CD8-positive, alpha-beta memory T cell (primary cell): ENCODE data around the gene LIN7C. TPM values are rescaled to one million over a fixed set of nuclear protein-coding genes. Genes with fewer than 3 reads are reported as not detected.

Source experiments
- CTCF ChIA-PET: fragments of 350-600 bp; sonication (Branson Sonifier 250); formaldehyde crosslinking; loops from one replicate; lab custom pipeline; 2021; ENCODE audit warnings: antibody characterized with exemption; lab: Charles Lee
- POLR2A ChIA-PET: fragments of 350-600 bp; sonication (Branson Sonifier 250); formaldehyde crosslinking; loops from one replicate; lab custom pipeline; 2021; ENCODE audit warnings: antibody characterized with exemption; lab: Charles Lee
- DNase-seq, 5 donors: peaks; one replicate each; pipeline versions ENCODE4 v3.0.0 to v3.0.0-alpha.2; 2020 to 2022; ENCODE audit warnings: mixed read lengths in 1 of 5
- H3K27ac ChIP-seq: one replicate; pipeline ENCODE4 v1.7.0; 2013; ENCODE audit warnings: low read depth, mild to moderate bottlenecking, low read length, moderate library complexity
- H3K27me3 ChIP-seq: 2 replicates; pipeline ENCODE4 v1.7.0; 2013; ENCODE audit warnings: low read length, mild to moderate bottlenecking; ENCODE audit not compliant: insufficient read depth, poor library complexity, severe bottlenecking
- H3K36me3 ChIP-seq: 2 replicates; pipeline ENCODE4 v1.7.0; 2013; ENCODE audit warnings: mild to moderate bottlenecking, low read length, moderate library complexity; ENCODE audit not compliant: insufficient read depth
- H3K4me1 ChIP-seq: 2 replicates; pipeline ENCODE4 v1.7.0; 2013; ENCODE audit warnings: mild to moderate bottlenecking, low read length, moderate library complexity; ENCODE audit not compliant: insufficient read depth
- H3K4me3 ChIP-seq: 2 replicates; pipeline ENCODE4 v1.7.0; 2013; ENCODE audit warnings: mild to moderate bottlenecking, low read length
- H3K9me3 ChIP-seq: 2 replicates; pipeline ENCODE4 v1.7.0; 2013; ENCODE audit warnings: mild to moderate bottlenecking, low read length
- H3K27ac Mint-ChIP-seq, 8 donors: one replicate each; pipeline ENCODE4 v1.8.0; 2020 to 2021; ENCODE audit warnings: mixed read lengths in 8 of 8, mild to moderate bottlenecking in 6 of 8, inconsistent platforms in 3 of 8, moderate library complexity in 3 of 8
- H3K27me3 Mint-ChIP-seq, 2 donors: one replicate each; pipeline ENCODE4 v1.8.0; 2020 to 2021; ENCODE audit warnings: mixed read lengths in 2 of 2, mild to moderate bottlenecking in 1 of 2, moderate library complexity in 1 of 2
- H3K36me3 Mint-ChIP-seq, 3 donors: one replicate each; pipeline ENCODE4 v1.8.0; 2020 to 2021; ENCODE audit warnings: mixed read lengths in 3 of 3, inconsistent platforms in 1 of 3, mild to moderate bottlenecking in 1 of 3
- H3K4me1 Mint-ChIP-seq, 3 donors: one replicate each; pipeline ENCODE4 v1.8.0; 2020 to 2021; ENCODE audit warnings: mixed read lengths in 3 of 3, inconsistent platforms in 1 of 3, mild to moderate bottlenecking in 1 of 3
- H3K4me3 Mint-ChIP-seq, 7 donors: one replicate each; pipeline ENCODE4 v1.8.0; 2020 to 2021; ENCODE audit warnings: mixed read lengths in 7 of 7, mild to moderate bottlenecking in 6 of 7, moderate library complexity in 4 of 7, inconsistent platforms in 2 of 7
- H3K9me3 Mint-ChIP-seq, 5 donors: one replicate each; pipeline ENCODE4 v1.8.0; 2020 to 2022; ENCODE audit warnings: mixed read lengths in 5 of 5, mild to moderate bottlenecking in 3 of 5, moderate library complexity in 2 of 5, inconsistent platforms in 1 of 5
- polyA plus RNA-seq: library from polyadenylated mRNA; unstranded; fragments of 300-500 nt; fragmentation: Illumina TruSeq; gene quantifications from one replicate; pipeline ENCODE4 v1.2.3, GENCODE V29; 2021
- total RNA-seq, 2 experiments: library from RNA; stranded (reverse); gene quantifications; one replicate each; pipeline ENCODE4 v1.2.3, GENCODE V29; 2021

LIN7C gene, protein sequence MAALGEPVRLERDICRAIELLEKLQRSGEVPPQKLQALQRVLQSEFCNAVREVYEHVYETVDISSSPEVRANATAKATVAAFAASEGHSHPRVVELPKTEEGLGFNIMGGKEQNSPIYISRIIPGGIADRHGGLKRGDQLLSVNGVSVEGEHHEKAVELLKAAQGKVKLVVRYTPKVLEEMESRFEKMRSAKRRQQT
- total RNA-seq, result 10 to 100 TPM; 27.4 to 28.9 TPM
- polyA plus RNA-seq, result 14.7 TPM

DNA sequence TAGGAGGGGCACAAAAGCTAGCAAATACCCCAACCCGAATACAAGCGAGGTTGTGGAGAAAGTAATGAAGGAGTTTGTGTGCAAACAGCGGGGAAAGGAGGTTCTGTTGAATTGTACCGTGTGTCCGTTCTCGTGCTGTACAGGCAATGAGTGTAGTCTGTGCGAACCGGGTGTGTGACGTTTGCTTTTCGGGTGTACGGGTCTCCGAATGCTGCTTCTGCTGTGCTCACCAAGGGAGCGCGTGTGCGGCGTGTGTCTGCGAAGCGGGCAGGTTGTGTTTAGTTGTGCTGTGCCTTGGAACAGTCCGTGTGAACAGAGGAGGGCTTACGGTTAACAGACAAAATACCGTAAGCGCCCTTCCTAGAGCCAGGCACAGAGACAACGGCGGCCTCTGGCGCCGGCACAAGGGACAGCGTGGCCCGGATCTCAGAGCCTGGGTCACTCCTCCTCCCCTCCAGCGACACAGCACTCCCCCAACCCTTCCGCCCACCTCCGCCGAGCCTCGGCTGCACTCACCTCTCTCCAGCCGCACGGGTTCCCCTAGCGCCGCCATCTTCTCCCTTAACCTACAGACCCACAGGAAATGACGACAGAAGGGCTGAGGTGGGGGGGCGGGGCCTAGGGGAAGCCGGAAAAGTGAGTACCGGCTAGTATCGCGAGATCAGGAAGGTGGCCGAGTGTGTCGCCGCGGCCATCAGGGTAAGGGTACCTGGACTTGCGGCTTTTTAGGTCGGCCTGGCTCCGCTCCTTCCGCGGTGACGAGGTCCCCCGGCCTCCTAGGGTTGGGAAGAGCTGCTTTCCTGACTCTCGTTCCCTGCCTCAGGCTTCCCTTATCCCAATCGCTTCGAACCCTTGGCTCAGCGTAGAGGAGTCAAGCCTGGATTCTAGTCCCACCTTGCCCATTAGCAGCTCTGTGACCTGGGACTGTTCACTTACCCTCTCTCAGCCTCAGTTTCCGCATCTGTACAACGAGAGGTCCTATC lies at the start of gene LIN7C:
Gene LIN7C (minus strand): TSS at position 570 of the 983 bp plus-strand sequence. CDS start 17 bp downstream, at position 553.
- H3K4me1 Mint-ChIP-seq, result peaks cover 43 to 68% (median 62%) of the 10 kb centered on the region in 3 donors
- H3K36me3 ChIP-seq, result no peaks in the 10 kb centered on the region
- no peaks in the 10 kb centered on the region for H3K9me3 ChIP-seq
- H3K4me3 Mint-ChIP-seq, result peak within 1 kb of the TSS; percentile 97 to 100 (median 100)
- peaks cover 0 to 1% of the 10 kb centered on the region in 2 donors for H3K27me3 Mint-ChIP-seq
- ChIA-PET POLR2A (no interaction called here), CTCF (no interaction called here)
- H3K36me3 Mint-ChIP-seq, result peaks cover 0 to 28% (median 7%) of the 10 kb centered on the region in 3 donors
- H3K9me3 Mint-ChIP-seq, result no peaks in the 10 kb centered on the region
- no peaks in the 10 kb centered on the region for H3K27me3 ChIP-seq
- H3K27ac Mint-ChIP-seq, result peak within 1 kb of the TSS; percentile 89 to 100 (median 99)
- peak within 1 kb of the TSS; percentile 87 for H3K27ac ChIP-seq
- peak; percentile 91 to 98 (median 95) for DNase-seq
- peaks cover 23% of the 10 kb centered on the region for H3K4me1 ChIP-seq
- peak within 1 kb of the TSS; percentile 94 for H3K4me3 ChIP-seq

DNA sequence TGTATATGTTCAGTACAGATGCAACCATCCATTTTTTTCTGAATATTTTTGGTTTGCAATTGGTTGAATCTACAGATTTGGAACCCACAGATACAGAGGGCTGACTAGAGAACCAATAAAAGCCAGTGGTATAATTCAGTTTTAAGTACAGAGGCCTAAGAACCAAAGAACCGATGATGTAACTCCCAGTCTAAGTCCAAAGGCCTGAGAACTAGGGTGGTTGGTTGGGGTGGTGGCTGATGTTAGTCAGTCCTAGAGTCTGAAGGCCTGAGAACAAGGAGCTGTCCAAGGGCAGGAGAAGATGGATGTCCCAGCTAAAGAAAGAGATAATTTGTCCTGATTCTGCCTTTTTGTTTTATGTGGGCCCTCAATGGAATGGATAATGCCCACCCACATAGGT lies 48.7 kb upstream of the LIN7C start:
- H3K27me3 Mint-ChIP-seq, result no peaks in the 10 kb centered on the region
- peaks cover 0 to 2% (median 0%) of the 10 kb centered on the region in 3 donors for H3K36me3 Mint-ChIP-seq
- H3K9me3 Mint-ChIP-seq, result no peaks in the 10 kb centered on the region
- DNase-seq, result no peak
- H3K9me3 ChIP-seq, result no peaks in the 10 kb centered on the region
- H3K27ac Mint-ChIP-seq, result no peak overlapping the region
- no peaks in the 10 kb centered on the region for H3K4me1 Mint-ChIP-seq
- ChIA-PET CTCF (no interaction called here), POLR2A (no interaction called here)
- H3K36me3 ChIP-seq, result no peaks in the 10 kb centered on the region
- no peak overlapping the region for H3K4me3 ChIP-seq
- H3K4me3 Mint-ChIP-seq, result no peak overlapping the region
- H3K4me1 ChIP-seq, result no peaks in the 10 kb centered on the region
- no peaks in the 10 kb centered on the region for H3K27me3 ChIP-seq
- H3K27ac ChIP-seq, result no peak overlapping the region

DNA sequence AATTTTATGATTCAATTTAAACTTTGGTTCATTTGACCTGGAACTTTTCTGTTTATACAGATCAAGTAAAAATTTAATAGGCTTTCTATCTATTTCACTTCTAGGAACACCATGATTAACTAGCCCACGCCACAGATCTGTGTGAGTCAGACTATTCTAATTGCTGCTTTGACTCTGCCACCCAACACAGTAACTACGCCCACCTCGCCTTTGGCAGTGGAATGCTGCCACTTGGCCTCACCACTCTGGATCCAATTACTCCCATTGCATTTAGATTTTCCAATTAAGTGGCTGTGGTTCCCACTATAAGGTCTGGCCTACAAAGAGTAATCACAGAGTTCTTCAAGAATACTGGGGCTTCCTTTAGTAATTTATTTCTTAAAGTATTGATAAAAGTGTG lies 46.6 kb upstream of the LIN7C start:
- no peak overlapping the region for H3K4me3 ChIP-seq
- ChIA-PET CTCF (no interaction called here), POLR2A (no interaction called here)
- Mint-ChIP-seq H3K9me3 (no peaks in the 10 kb centered on the region), H3K27ac (no peak overlapping the region), H3K4me1 (no peaks in the 10 kb centered on the region), H3K36me3 (peaks cover 3 to 8% (median 4%) of the 10 kb centered on the region in 3 donors), H3K27me3 (no peaks in the 10 kb centered on the region), H3K4me3 (no peak overlapping the region)
- no peak overlapping the region for H3K27ac ChIP-seq
- H3K27me3 ChIP-seq, result no peaks in the 10 kb centered on the region
- no peak for DNase-seq
- no peaks in the 10 kb centered on the region for H3K9me3 ChIP-seq
- H3K4me1 ChIP-seq, result no peaks in the 10 kb centered on the region
- no peaks in the 10 kb centered on the region for H3K36me3 ChIP-seq

DNA sequence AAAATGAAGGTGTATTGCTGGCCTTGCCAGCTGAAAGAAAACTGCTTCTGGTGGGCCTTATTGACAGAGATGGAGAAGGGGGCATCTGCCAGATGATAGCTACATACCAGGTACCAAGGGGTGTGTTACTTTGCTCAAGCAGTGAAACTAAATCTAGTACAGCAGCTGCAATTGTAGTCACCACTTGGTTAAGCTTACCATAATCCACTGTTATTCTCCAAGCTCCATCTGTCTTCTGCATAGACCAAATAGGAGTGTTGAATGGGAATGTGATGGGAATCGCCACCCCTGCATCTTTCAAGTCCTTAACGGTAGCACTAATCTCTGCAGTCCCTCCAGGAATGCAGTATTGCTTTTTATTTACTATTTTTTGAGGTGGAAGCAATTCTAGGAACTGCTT lies 45.8 kb upstream of the LIN7C start:
- Mint-ChIP-seq H3K27ac (no peak overlapping the region), H3K4me1 (no peaks in the 10 kb centered on the region), H3K36me3 (peaks cover 3 to 8% (median 4%) of the 10 kb centered on the region in 3 donors), H3K27me3 (no peaks in the 10 kb centered on the region), H3K4me3 (no peak overlapping the region), H3K9me3 (no peaks in the 10 kb centered on the region)
- no peaks in the 10 kb centered on the region for H3K4me1 ChIP-seq
- no peaks in the 10 kb centered on the region for H3K36me3 ChIP-seq
- no peak for DNase-seq
- no peaks in the 10 kb centered on the region for H3K27me3 ChIP-seq
- H3K4me3 ChIP-seq, result no peak overlapping the region
- no peaks in the 10 kb centered on the region for H3K9me3 ChIP-seq
- no peak overlapping the region for H3K27ac ChIP-seq
- ChIA-PET CTCF (no interaction called here), POLR2A (no interaction called here)

DNA sequence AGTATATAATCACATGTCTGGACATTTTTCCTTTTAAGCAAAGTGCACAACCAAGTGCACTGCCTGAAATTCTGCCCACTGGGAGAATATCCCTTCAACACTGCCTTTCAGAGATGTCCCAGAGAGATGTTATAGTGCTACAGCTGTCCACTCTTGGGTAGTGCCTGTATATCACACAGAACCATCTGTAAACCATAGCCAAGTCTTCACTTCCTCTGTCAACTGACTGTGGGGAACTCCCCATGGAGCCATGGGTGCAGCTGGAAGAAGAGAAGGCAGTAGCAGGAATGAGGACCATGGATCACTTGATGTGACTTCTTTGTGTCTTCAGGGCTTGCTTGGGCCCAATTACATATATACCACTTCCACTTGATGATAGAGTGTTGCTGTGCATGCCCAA lies 44.6 kb upstream of the LIN7C start:
- H3K9me3 ChIP-seq, result no peaks in the 10 kb centered on the region
- H3K27ac ChIP-seq, result no peak overlapping the region
- Mint-ChIP-seq H3K4me3 (no peak overlapping the region), H3K4me1 (no peaks in the 10 kb centered on the region), H3K27ac (no peak overlapping the region), H3K36me3 (peaks cover 3 to 8% (median 4%) of the 10 kb centered on the region in 3 donors), H3K27me3 (no peaks in the 10 kb centered on the region), H3K9me3 (no peaks in the 10 kb centered on the region)
- H3K27me3 ChIP-seq, result no peaks in the 10 kb centered on the region
- H3K36me3 ChIP-seq, result no peaks in the 10 kb centered on the region
- H3K4me1 ChIP-seq, result no peaks in the 10 kb centered on the region
- ChIA-PET POLR2A (no interaction called here), CTCF (no interaction called here)
- H3K4me3 ChIP-seq, result no peak overlapping the region
- no peak for DNase-seq

DNA sequence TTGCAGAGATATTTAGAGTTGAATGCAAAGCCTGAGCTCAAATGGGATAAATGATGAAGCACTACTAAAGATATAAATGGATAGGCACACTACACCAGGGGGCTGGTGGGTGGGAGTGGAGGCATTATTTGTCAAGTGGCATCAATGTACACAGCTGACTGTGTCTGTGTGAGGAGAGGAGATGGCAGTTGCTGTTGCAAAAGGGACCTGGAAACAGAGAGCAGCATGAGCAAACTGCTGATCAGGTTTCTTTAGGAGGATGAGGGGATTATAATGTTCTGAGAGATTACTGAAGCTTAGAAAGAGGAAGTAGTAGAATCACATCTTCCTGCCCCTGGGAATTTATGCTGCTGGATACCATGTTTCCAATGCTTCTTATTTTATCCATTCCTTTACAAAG lies 39.4 kb upstream of the LIN7C start:
- H3K27me3 ChIP-seq, result no peaks in the 10 kb centered on the region
- H3K4me1 ChIP-seq, result no peaks in the 10 kb centered on the region
- no peaks in the 10 kb centered on the region for H3K9me3 Mint-ChIP-seq
- H3K36me3 ChIP-seq, result no peaks in the 10 kb centered on the region
- no peak overlapping the region for H3K27ac Mint-ChIP-seq
- CTCF ChIA-PET, result no interaction called here
- H3K4me3 ChIP-seq, result no peak overlapping the region
- POLR2A ChIA-PET, result no interaction called here
- H3K36me3 Mint-ChIP-seq, result peaks cover 11 to 17% (median 12%) of the 10 kb centered on the region in 3 donors
- no peaks in the 10 kb centered on the region for H3K27me3 Mint-ChIP-seq
- no peak overlapping the region for H3K4me3 Mint-ChIP-seq
- no peak overlapping the region for H3K27ac ChIP-seq
- H3K9me3 ChIP-seq, result no peaks in the 10 kb centered on the region
- no peak for DNase-seq
- H3K4me1 Mint-ChIP-seq, result no peaks in the 10 kb centered on the region

DNA sequence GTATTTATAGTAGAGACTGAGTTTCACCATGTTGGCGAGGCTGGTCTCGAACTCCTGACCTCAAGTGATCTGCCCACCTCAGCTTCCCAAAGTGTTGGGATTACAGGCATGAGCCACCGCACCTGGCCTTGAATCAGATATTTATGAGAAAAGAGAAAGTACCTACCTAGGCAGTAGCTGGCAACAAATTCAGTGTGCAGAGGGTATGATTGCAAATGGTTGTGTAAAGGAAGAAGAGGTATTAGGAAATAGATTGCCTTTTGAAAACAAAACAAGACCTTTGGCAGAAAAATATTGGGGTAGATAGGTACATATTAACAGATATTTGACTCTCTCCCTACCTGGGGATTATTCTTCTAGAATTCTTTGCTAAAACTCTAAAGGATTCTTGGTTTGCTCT lies 38.5 kb upstream of the LIN7C start:
- H3K9me3 Mint-ChIP-seq, result no peaks in the 10 kb centered on the region
- H3K27me3 Mint-ChIP-seq, result no peaks in the 10 kb centered on the region
- H3K36me3 Mint-ChIP-seq, result peaks cover 12 to 18% (median 12%) of the 10 kb centered on the region in 3 donors
- no peaks in the 10 kb centered on the region for H3K4me1 Mint-ChIP-seq
- no peak overlapping the region for H3K27ac Mint-ChIP-seq
- no peaks in the 10 kb centered on the region for H3K4me1 ChIP-seq
- POLR2A ChIA-PET, result no interaction called here
- H3K27me3 ChIP-seq, result no peaks in the 10 kb centered on the region
- CTCF ChIA-PET, result no interaction called here
- DNase-seq, result no peak
- H3K4me3 ChIP-seq, result no peak overlapping the region
- no peak overlapping the region for H3K27ac ChIP-seq
- H3K9me3 ChIP-seq, result no peaks in the 10 kb centered on the region
- H3K4me3 Mint-ChIP-seq, result no peak overlapping the region
- no peaks in the 10 kb centered on the region for H3K36me3 ChIP-seq

DNA sequence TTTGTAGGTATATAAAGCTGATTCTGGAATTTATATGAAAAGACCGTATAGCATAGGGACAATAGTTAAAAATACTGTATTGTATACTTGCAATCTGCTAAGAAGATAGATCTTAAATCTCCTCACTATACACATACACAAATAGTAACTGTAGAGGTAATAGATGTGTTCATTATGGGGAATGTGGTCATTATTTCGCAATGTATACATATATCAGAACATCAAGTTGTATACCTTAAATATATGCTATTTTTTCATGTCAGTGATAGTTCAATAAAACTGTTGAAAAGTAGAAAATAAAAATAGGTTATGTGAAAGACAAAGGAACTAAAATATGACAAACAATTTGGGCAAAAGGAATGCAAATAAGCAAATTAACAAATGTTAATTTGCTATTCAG lies 35.2 kb upstream of the LIN7C start:
- ChIA-PET CTCF (no interaction called here), POLR2A (no interaction called here)
- no peaks in the 10 kb centered on the region for H3K9me3 Mint-ChIP-seq
- H3K27ac ChIP-seq, result no peak overlapping the region
- DNase-seq, result no peak
- no peaks in the 10 kb centered on the region for H3K4me1 ChIP-seq
- no peaks in the 10 kb centered on the region for H3K27me3 Mint-ChIP-seq
- H3K9me3 ChIP-seq, result no peaks in the 10 kb centered on the region
- H3K36me3 Mint-ChIP-seq, result peaks cover 5 to 17% (median 10%) of the 10 kb centered on the region in 3 donors
- H3K27me3 ChIP-seq, result no peaks in the 10 kb centered on the region
- H3K4me3 Mint-ChIP-seq, result no peak overlapping the region
- no peaks in the 10 kb centered on the region for H3K4me1 Mint-ChIP-seq
- H3K4me3 ChIP-seq, result no peak overlapping the region
- no peak overlapping the region for H3K27ac Mint-ChIP-seq
- H3K36me3 ChIP-seq, result no peaks in the 10 kb centered on the region
